Stimulated activated CD4-positive, alpha-beta T cell treated with anti-CD3 and anti-CD28 coated beads, TNF-alpha, amount 100 ng/mL, for 1 hour (primary cell): ENCODE results near the gene IL16.

Experiments
- DNase-seq, 3 donors: peaks; one replicate each; pipeline ENCODE4 v3.0.0-alpha.2; 2020; ENCODE audit warnings: low read depth in 3 of 3, low spot score in 1 of 3

The IL16 gene

GRCh38 chr15:81289910-81290309 is 93.2 kb downstream of the IL16 start:
- no peak for DNase-seq

- no peak for DNase-seq
These were observed 95.3 kb downstream of the IL16 start for GRCh38 chr15:81291916-81292522.

- DNase-seq, result no peak
These were observed 95.9 kb downstream of the IL16 start for GRCh38 chr15:81292523-81293001.

GRCh38 chr15:81293728-81294515 is 97.2 kb downstream of the IL16 start:
- DNase-seq, result peak; percentile 43 to 63 (median 45)

- DNase-seq, result no peak
These were observed 97.8 kb downstream of the IL16 start for GRCh38 chr15:81294516-81294880.

- DNase-seq, result no peak
These were observed 98.9 kb downstream of the IL16 start for GRCh38 chr15:81295486-81296121.

- DNase-seq, result no peak
These were observed 99.5 kb downstream of the IL16 start for GRCh38 chr15:81296186-81296585.

- DNase-seq, result peak in 2 of 3 donors; percentile 22 to 47
These were observed 100.0 kb downstream of the IL16 start for GRCh38 chr15:81296673-81297072.

GRCh38 chr15:81297147-81297572 is 100.5 kb downstream of the IL16 start:
- no peak for DNase-seq

GRCh38 chr15:81297603-81298575 is 101.2 kb downstream of the IL16 start:
- DNase-seq, result no peak

- no peak for DNase-seq
These were observed 101.9 kb downstream of the IL16 start for GRCh38 chr15:81298611-81299010.

- no peak for DNase-seq
These were observed 102.5 kb downstream of the IL16 start for GRCh38 chr15:81299156-81299555.

GRCh38 chr15:81299630-81300273 is 103.1 kb downstream of the IL16 start:
- no peak for DNase-seq

- DNase-seq, result no peak
These were observed 104.7 kb downstream of the IL16 start for GRCh38 chr15:81301385-81301784.

GRCh38 chr15:81301815-81302399 is 105.2 kb downstream of the IL16 start:
- DNase-seq, result no peak

GRCh38 chr15:81302701-81303109 is 106.0 kb downstream of the IL16 start:
- DNase-seq, result no peak

GRCh38 chr15:81303244-81304225 is 106.9 kb downstream of the IL16 start:
- no peak for DNase-seq

- DNase-seq, result no peak
These were observed 107.5 kb downstream of the IL16 start for GRCh38 chr15:81304226-81304625.

- no peak for DNase-seq
These were observed 111.6 kb downstream of the IL16 start for GRCh38 chr15:81308260-81308659.
